Measurements from ENCODE around the gene TGIF2. TPM values are rescaled to one million over a fixed set of nuclear protein-coding genes. Genes with fewer than 3 reads are reported as not detected.
"Not testable (repeated sequence)": the region's sequence is repeated elsewhere in the genome, so short reads cannot be mapped to it uniquely, and the experiment has no call there.

Gene TGIF2
- total RNA-seq, 1 donor from 2014 or later: 4.5 TPM

DNA sequence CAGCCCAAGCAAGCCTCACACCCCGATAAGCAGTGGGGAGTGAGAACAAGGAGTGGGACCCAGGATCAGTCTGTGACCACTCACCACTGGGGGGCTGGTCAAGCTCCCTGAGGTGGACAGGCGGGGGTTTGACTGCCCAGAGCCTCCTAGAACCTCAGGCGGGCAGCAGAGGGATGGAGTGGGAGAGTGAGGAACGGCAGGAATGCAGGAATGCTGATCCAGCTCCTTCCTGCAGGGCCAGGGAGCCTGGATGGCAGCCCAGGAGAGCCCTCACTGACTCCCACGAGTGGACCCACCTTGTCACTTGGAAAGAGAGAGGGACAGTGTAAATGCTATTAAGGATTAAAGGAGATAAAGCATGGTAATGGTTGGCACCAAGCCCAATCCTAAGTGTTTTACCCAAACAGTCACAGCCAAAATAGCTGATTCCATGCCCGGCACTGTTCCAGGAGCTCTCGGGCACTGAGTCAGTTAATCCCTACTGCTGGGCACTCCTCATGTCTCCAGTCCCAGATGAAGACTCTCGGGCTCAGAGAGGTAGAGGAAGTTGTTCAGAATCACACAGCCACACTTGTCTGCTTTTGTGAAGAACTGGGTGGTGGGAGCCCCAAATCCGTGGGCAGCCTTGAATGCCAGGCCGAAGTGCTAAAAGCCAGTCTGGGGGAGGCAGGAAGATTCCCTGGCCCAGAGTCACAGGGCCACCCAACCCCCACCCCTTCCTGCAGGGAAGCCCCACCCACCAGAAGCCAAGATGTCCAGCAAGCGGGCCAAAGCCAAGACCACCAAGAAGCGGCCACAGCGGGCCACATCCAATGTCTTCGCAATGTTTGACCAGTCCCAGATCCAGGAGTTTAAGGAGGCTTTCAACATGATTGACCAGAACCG, 29.0 kb upstream of the TGIF2 start:
- DNase-seq (ENCODE audit: missing footprints): no peak
- peak; percentile 13 for ATAC-seq
- intact Hi-C loops (cut with DNase I): loop anchor here (5.0 to 10.0 kb wide), 3 partner anchors 47 to 210 kb away; partner anchors contain the start of gene RAB5IF

DNA sequence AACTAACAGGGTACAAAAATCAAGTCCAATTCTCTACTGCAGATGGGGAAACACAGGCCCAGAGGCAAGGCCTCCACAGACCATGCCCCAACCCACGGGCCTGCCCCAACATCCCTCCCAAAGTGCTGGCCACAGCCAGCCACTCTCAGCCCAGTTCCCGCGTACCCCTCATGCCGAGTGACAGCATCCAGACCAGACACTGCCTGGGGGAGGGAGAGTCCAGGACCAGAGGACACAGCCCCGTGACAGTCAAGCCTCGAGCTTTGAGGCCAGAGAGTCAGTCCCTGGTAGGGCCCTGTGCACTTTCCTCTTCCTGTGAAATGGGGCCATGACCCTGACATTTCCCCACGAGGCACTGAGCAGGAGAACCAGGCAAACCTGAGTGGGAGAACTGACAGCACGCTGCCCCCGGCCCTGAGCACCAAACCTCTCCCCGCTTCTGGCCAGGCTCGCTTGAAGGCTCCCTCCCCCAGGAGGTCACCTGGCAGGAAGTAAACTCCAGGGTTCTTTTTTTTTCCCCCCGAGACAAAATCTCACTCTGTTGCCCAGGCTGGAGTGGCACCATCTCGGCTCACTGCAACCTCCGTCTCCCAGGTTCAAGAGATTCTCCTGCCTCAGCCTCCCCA, 27.2 kb upstream of the TGIF2 start:
- ATAC-seq (no peak), DNase-seq (ENCODE audit: missing footprints) (no peak)
- intact Hi-C loops (cut with DNase I): loop anchor here (10.0 kb wide), 1 partner anchor 209 kb away; no protein-coding TSS in a partner anchor

DNA sequence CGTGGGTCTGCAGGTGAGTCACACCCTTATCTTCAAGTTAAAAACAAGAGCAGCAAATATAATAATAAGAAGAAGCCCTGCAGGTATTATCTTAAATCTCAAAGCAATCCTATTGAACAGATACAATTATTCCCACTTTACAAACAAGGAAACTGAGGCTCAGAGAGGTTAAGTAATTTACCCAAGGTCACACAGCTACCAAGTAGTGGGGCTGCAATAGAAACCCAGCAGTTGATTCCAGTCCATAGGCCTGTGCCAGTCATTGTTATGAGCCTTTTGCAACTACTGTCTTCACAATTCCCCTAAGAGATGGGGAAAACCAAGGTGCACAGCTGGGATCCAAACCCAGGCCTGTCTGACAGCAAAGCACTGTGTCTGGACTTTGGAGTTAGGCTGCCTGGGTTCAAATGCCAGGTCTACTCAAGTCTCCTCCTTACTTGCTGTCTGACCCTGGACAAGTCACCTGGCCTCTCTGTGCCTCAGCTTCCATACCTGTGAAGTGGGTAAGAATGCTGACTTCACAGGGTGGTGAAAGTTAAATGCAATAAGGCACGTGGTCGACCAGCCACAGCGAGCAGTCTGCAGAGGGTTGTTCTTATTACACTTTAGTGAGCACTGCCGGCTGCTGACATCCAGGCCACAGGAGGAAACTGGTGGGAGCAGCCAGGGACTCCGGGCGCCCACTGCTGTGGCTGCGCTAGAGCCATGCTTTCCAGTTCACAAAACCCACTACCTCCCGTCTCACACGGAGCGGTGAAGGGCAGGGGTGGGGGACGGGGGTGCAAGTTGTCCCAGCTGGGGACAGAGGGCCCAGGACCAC, 26.0 kb upstream of the TGIF2 start:
- DNase-seq (ENCODE audit: missing footprints) (no peak), ATAC-seq (no peak)
- intact Hi-C loops (cut with DNase I): loop anchor here (10.0 kb wide), 1 partner anchor 207 kb away; no protein-coding TSS in a partner anchor

DNA sequence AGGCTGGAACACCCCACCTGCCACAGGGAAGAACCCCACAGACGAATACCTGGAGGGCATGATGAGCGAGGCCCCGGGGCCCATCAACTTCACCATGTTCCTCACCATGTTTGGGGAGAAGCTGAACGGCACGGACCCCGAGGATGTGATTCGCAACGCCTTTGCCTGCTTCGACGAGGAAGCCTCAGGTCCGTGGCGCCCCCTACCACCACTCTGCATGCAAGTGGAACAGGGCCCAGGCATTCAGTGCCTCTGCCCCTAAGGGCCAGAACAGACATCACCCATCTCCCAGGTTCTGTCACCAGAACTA, 25.4 kb upstream of the TGIF2 start:
- intact Hi-C loops (cut with DNase I): loop anchor here (10.0 kb wide), 1 partner anchor 207 kb away; no protein-coding TSS in a partner anchor
- DNase-seq (ENCODE audit: missing footprints) (no peak), ATAC-seq (no peak)

DNA sequence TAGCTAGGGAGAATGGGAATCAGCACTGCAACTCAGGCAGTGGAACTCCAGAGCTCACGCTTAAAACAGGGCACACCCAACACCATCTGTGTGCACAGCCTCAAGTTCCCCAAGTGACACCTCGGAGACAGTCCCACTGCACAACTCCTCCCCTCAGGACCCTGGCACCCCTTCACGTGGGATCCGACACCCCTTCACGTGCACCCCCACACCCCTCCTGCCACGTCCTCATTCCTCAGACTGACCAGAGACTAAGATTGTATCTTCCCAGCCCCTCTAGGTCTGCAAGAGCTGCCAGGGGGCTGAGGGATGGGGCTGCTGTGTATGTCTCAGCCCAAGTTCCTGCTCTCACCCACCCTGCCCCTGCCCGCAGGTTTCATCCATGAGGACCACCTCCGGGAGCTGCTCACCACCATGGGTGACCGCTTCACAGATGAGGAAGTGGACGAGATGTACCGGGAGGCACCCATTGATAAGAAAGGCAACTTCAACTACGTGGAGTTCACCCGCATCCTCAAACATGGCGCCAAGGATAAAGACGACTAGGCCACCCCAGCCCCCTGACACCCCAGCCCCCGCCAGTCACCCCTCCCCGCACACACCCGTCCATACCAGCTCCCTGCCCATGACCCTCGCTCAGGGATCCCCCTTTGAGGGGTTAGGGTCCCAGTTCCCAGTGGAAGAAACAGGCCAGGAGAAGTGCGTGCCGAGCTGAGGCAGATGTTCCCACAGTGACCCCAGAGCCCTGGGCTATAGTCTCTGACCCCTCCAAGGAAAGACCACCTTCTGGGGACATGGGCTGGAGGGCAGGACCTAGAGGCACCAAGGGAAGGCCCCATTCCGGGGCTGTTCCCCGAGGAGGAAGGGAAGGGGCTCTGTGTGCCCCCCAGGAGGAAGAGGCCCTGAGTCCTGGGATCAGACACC, 24.4 kb upstream of the TGIF2 start:
- intact Hi-C loops (cut with DNase I): loop anchor here (10.0 kb wide), 1 partner anchor 206 kb away; no protein-coding TSS in a partner anchor
- DNase-seq (ENCODE audit: missing footprints): no peak
- ATAC-seq: peak; percentile 6

- ATAC-seq: no peak
- intact Hi-C loops (cut with DNase I): loop anchor here (10.0 kb wide), 1 partner anchor 205 kb away; no protein-coding TSS in a partner anchor
- no peak for DNase-seq (ENCODE audit: missing footprints)
These were observed 23.8 kb upstream of the TGIF2 start for GRCh38 chr20:36549628-36549941.

DNA sequence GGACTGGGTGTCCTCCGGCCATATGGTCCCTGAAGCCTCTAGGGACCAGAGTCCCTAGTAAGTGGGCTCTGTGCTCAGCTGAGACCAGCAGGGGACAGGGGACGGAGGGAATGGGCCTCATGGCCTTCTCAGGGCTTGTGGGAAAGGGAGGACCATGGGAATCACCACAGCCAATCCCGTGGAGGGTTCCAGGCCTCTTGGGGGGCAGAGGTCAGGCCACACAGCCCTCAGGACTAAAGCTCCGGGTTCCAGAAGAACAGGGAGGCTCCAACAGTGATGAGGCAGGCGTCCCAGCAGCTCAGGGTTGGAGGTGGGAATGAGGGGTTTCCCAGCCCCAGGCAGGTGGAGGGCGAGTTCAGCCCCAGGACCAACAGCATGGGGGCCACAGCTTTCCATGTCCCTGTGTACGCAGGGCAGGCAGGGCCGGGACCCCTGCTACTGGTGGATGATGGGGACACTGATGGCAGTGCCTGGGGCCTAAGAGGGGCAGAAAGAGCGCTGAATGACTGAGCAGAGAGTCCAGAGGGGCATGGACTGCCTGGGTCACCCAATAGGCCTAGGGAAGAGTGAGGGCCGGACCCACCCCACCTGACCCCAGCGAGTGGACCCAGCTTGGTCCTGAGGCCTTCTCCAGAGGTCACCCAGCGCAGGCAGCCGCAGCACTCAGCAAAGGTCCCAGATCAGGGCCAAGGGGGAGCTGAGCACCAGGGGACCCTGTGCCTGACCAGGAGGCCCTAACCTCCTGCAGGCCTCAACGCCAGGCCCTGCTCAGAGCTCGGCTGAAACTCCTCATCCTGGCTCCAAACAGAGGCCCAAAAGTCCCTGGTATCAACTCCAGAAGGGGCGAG, 23.2 kb upstream of the TGIF2 start:
- DNase-seq (ENCODE audit: missing footprints) (no peak), ATAC-seq (peak; percentile 33)
- intact Hi-C loops (cut with DNase I): loop anchor here (10.0 kb wide), 1 partner anchor 205 kb away; no protein-coding TSS in a partner anchor

DNA sequence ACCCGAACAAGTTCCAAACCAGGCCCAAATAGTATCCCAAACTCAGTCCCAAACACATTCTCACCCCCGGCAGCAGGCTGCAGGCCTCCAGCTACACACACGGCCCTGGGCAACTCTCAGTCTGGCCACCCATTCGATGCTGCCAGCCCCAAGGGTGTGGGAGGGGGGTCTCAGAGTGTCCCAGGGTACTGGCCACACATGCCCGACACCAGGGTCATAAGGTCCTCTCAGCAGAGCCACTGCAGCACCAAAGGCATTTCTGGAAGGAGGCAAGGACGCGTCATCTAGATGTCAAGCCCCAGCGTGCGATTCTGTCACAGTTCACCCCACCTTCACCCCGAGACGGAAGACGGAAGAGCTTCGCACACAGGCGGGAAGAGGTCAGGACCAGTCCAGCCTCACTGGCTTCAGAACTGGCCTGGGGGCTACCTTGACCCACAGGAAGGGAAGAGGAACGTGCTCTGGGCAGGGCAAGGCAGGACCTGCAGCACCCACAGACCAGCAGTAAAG, 22.6 kb upstream of the TGIF2 start:
- intact Hi-C loops (cut with DNase I): no loop called here
- ATAC-seq (peak; percentile 29), DNase-seq (ENCODE audit: missing footprints) (no peak)

DNA sequence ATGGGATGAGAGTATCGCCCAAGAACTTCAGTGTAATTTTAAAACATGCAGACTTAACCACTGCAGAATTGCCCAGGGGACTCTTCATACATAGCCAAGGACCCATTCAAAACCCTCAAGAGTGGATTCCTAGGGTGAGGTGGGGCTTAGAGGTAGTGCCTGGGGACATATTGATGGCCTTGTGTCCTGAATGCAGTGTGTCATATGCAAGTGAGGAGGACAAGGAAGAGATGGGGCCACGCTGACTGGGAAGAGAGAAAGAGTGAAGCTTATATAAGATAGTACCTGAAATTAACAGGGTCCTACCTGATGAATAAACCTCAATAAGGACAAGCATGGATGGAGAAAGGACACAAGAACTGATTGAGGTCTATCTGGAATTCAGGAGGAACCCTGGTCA, 18.1 kb upstream of the TGIF2 start:
- no peak for ATAC-seq

GRCh38 chr20:36562724-36563123, 10.7 kb upstream of the TGIF2 start:
- intact Hi-C loops (cut with DNase I): no loop called here
- ATAC-seq (no peak), DNase-seq (ENCODE audit: missing footprints) (no peak)

More for the DNA sequence above, 18.1 kb upstream of the TGIF2 start:
- intact Hi-C loops (cut with DNase I): loop anchor here (5.0 kb wide), 1 partner anchor 37 kb away; no protein-coding TSS in a partner anchor
- DNase-seq (ENCODE audit: missing footprints): no peak

DNA sequence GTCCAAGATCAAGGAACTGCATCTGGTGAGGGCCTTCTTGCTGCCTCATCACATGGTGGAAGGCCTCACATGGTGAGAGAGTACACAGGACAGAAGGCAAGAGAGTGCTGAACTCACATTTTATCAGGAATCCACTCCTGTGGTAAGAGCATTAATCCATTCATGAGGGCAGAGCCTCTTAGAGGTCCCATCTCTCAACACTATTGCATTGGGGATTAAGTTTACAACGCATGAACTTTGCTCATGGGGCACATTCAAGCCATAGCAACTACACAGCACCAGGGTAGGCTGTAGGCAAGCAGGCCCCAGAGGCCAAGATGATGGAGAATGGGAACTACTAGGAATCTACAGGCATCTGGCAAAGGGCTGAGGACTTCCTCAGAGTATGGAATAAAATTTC, 10.0 kb upstream of the TGIF2 start:
- DNase-seq (ENCODE audit: missing footprints) (no peak), ATAC-seq (no peak)
- intact Hi-C loops (cut with DNase I): no loop called here

DNA sequence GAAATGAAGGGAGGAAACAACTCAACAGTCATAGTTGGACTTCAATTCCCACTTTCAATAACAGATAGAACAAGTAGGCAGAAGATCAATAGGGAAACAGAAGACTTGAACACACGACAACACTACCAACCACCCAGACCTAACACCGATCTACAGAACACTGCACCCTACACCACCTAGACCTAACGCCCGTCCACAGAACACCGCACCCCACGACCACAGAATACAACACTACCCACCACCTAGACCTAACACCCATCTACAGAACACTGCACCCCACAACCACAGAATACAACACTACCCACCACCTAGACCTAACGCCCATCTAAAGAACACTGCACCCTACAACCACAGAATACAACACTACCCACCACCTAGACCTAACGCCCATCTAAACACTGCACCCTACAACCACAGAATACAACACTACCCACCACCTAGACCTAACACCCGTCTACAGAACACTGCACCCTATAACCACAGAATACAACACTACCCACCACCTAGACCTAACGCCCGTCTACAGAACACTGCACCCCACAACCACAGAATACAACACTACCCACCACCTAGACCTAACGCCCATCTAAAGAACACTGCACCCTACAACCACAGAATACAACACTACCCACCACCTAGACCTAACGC, 9.2 kb upstream of the TGIF2 start:
- ATAC-seq; intact Hi-C loops (cut with DNase I); DNase-seq (ENCODE audit: missing footprints): not testable (repeated sequence)

GRCh38 chr20:36564726-36565121, 8.7 kb upstream of the TGIF2 start:
- intact Hi-C loops (cut with DNase I); DNase-seq (ENCODE audit: missing footprints); ATAC-seq: not testable (repeated sequence)

DNA sequence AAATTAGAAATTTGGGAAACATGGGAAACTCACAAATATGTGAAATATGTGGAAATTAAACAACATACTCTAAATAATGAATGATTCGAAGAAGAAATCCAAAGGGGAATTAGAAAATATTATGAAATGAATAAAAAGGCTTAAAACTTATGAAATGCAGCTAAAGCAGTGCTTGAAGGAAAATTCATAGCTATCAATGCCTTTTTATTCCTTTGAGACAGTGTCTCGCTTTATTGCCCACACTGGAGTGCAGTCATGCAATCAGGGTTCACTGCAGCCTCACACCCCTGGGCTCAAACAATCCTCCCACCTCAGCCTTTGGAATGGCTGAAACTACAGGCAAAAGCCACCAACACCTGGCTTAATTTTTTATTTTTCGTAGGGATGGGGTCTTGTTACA, 7.9 kb upstream of the TGIF2 start:
- no peak for DNase-seq (ENCODE audit: missing footprints)
- intact Hi-C loops (cut with DNase I): no loop called here
- no peak for ATAC-seq

GRCh38 chr20:36569847-36570429, 3.5 kb upstream of the TGIF2 start:
- intact Hi-C loops (cut with DNase I): loop anchor here (5.0 kb wide), 1 partner anchor 37 kb away; the partner anchor contains the start of gene RAB5IF
- no peak for DNase-seq (ENCODE audit: missing footprints)
- no peak for ATAC-seq
